IPS DF 6.9 (cell line): Measurements from ENCODE around the gene CHI3L2.

ENCODE experiments used
- DNase-seq: peaks from one replicate; pipeline ENCODE4 v3.0.0-alpha.2; 2013; ENCODE audit warnings: low read depth, low spot score
- H3K27ac ChIP-seq: one replicate; pipeline ENCODE4 v1.5.1; 2013; ENCODE audit warnings: low read length, control low read depth
- H3K27me3 ChIP-seq: 2 replicates; pipeline ENCODE4 v1.6.1; 2013; ENCODE audit warnings: mild to moderate bottlenecking, low read length; ENCODE audit not compliant: control insufficient read depth, insufficient read depth
- H3K36me3 ChIP-seq: 2 replicates; pipeline ENCODE4 v1.6.1; 2013; ENCODE audit warnings: low read length; ENCODE audit not compliant: control insufficient read depth, insufficient read depth
- H3K4me1 ChIP-seq: 2 replicates; pipeline ENCODE4 v1.6.1; 2013; ENCODE audit warnings: low read length; ENCODE audit not compliant: control insufficient read depth, insufficient read depth
- H3K4me3 ChIP-seq: 2 replicates; pipeline ENCODE4 v1.5.1; 2013; ENCODE audit warnings: mild to moderate bottlenecking, low read length
- H3K9me3 ChIP-seq: 2 replicates; pipeline ENCODE4 v1.6.1; 2013; ENCODE audit warnings: low read length, inconsistent platforms; ENCODE audit not compliant: control insufficient read depth, insufficient read depth
- WGBS: extraction: QIAGEN DNeasy Blood & Tissue Kit; methylation state at CpG from one replicate; pipeline ENCODE4 v1.1.7; 2013; ENCODE audit warnings: mixed read lengths, missing lambda C conversion rate; ENCODE audit not compliant: insufficient read length, insufficient coverage; 5-methylcytosine and 5-hydroxymethylcytosine counted together

Gene CHI3L2

DNA sequence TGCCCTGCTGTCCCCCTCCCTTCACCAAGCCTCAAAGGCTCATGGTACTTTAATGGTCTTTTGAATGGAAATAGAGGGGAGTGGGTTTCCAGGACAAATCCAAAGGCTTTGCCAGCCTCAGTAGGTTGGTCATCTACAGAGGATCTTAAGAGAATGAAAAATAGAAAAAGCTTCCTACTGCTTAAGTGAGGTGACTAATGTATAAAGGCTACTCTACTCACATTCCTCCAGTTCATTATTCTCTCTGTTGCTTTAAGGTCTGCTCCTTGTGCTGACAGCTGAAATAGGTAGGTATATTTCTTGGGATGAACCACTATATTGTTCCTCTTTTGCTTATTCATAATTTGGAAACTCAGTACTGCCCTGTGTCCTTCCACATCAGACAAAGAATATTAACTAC lies 52.8 kb downstream of the CHI3L2 start:
- no peak for DNase-seq
- H3K36me3 ChIP-seq, result no peaks in the 10 kb centered on the region
- no peaks in the 10 kb centered on the region for H3K4me1 ChIP-seq
- no peak overlapping the region for H3K27ac ChIP-seq
- no peaks in the 10 kb centered on the region for H3K9me3 ChIP-seq
- H3K4me3 ChIP-seq, result no peak overlapping the region
- no peaks in the 10 kb centered on the region for H3K27me3 ChIP-seq

DNA sequence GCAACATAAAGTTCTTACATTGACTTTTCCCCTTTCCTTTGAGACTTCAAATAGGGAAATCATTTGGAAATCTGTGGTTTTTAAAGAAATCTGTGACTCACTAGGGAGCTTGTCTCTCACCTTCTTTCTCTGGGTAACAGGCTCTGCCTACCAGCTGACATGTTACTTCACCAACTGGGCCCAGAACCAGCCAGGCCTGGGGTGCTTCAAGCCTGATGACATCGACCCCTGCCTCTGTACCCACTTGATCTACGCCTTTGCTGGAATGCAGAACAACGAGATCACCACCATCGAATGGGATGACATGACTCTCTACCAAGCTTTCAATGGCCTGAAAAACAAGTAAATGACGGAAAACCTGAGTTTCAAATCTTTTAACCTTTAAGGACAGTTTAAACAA lies 53.9 kb downstream of the CHI3L2 start:
- Histone ChIP-seq H3K4me3 (no peak overlapping the region), H3K27me3 (no peaks in the 10 kb centered on the region), H3K27ac (no peak overlapping the region), H3K9me3 (no peaks in the 10 kb centered on the region), H3K4me1 (no peaks in the 10 kb centered on the region), H3K36me3 (no peaks in the 10 kb centered on the region)
- no CpG with 5 or more reads among the region's 5 CpGs for WGBS
- DNase-seq, result no peak

DNA sequence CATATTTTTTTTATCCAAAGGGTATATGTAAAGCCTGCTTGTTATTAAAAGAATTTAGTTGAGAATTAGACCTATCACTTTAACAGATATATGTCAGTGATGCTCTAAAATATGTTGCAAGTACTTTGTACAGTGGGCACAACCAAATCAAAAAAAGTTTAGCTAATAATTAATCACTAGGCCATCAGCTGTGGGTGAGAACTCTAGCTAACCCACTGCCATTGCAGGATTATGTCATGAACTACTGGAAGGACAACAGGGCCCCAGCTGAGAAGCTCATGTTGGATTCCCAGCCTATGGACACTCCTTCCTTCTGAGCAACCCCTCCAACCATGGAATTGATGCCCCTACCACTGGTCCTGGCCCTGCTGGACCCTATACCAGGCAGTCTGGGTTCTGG lies 56.3 kb downstream of the CHI3L2 start:
- Histone ChIP-seq H3K4me1 (no peaks in the 10 kb centered on the region), H3K9me3 (no peaks in the 10 kb centered on the region), H3K27ac (no peak overlapping the region), H3K27me3 (no peaks in the 10 kb centered on the region), H3K4me3 (no peak overlapping the region), H3K36me3 (no peaks in the 10 kb centered on the region)
- DNase-seq, result no peak

GRCh38 chr1:111285879-111286278 lies 58.4 kb downstream of the CHI3L2 start:
- no peak for DNase-seq
- no peak overlapping the region for H3K27ac ChIP-seq
- no peaks in the 10 kb centered on the region for H3K36me3 ChIP-seq
- WGBS, result no CpG with 5 or more reads among the region's 2 CpGs
- no peaks in the 10 kb centered on the region for H3K4me1 ChIP-seq
- no peak overlapping the region for H3K4me3 ChIP-seq
- H3K9me3 ChIP-seq, result no peaks in the 10 kb centered on the region
- no peaks in the 10 kb centered on the region for H3K27me3 ChIP-seq

GRCh38 chr1:111286912-111287311 lies 59.4 kb downstream of the CHI3L2 start:
- DNase-seq, result no peak
- no peak overlapping the region for H3K4me3 ChIP-seq
- no peaks in the 10 kb centered on the region for H3K9me3 ChIP-seq
- no peaks in the 10 kb centered on the region for H3K27me3 ChIP-seq
- H3K36me3 ChIP-seq, result no peaks in the 10 kb centered on the region
- no CpG with 5 or more reads among the region's 1 CpG for WGBS
- no peaks in the 10 kb centered on the region for H3K4me1 ChIP-seq
- no peak overlapping the region for H3K27ac ChIP-seq

GRCh38 chr1:111289371-111289770 lies 61.9 kb downstream of the CHI3L2 start:
- Histone ChIP-seq H3K36me3 (no peaks in the 10 kb centered on the region), H3K9me3 (no peaks in the 10 kb centered on the region), H3K27me3 (no peaks in the 10 kb centered on the region), H3K4me1 (no peaks in the 10 kb centered on the region), H3K4me3 (no peak overlapping the region), H3K27ac (no peak overlapping the region)
- DNase-seq, result no peak
- WGBS, result no CpG with 5 or more reads among the region's 5 CpGs

- H3K4me3 ChIP-seq, result no peak overlapping the region
- no peaks in the 10 kb centered on the region for H3K27me3 ChIP-seq
- no peaks in the 10 kb centered on the region for H3K9me3 ChIP-seq
- WGBS, result no CpG with 5 or more reads among the region's 3 CpGs
- no peaks in the 10 kb centered on the region for H3K36me3 ChIP-seq
- H3K4me1 ChIP-seq, result no peaks in the 10 kb centered on the region
- DNase-seq, result no peak
- H3K27ac ChIP-seq, result no peak overlapping the region
These were observed 62.6 kb downstream of the CHI3L2 start for GRCh38 chr1:111290104-111290503.

- Histone ChIP-seq H3K27ac (no peak within 1 kb of the TSS), H3K36me3 (no peaks in the 10 kb centered on the region), H3K4me1 (no peaks in the 10 kb centered on the region), H3K27me3 (no peaks in the 10 kb centered on the region), H3K4me3 (no peak within 1 kb of the TSS), H3K9me3 (no peaks in the 10 kb centered on the region)
- no peak for DNase-seq
- WGBS, result no CpG with 5 or more reads among the region's 7 CpGs
These were observed 63.1 kb downstream of the CHI3L2 start, which contains the start of gene CHIA for GRCh38 chr1:111290630-111291029. TSS of gene CHIA (plus strand) at chr1:111290851. CDS start at chr1:111310468, 19,617 bp downstream.
